Neuronal stem cell (in vitro differentiated cells): ENCODE data around the gene TMEM108.

Experiments
- DNase-seq: peaks from one replicate; pipeline ENCODE4 v3.0.0-alpha.2; 2013; ENCODE audit warnings: low spot score
- H2AFZ ChIP-seq: one replicate; pipeline ENCODE4 v1.6.1; 2013; ENCODE audit warnings: mild to moderate bottlenecking, low read length, inconsistent platforms
- H2AK5ac ChIP-seq: 2 replicates; pipeline ENCODE4 v1.6.1; 2013; ENCODE audit warnings: low read depth, mild to moderate bottlenecking, inconsistent platforms, low read length, moderate library complexity, mixed read lengths
- H2BK120ac ChIP-seq: 2 replicates; pipeline ENCODE4 v1.6.1; 2013; ENCODE audit warnings: low read depth, mild to moderate bottlenecking, inconsistent platforms, low read length, moderate library complexity, mixed read lengths
- H2BK12ac ChIP-seq: one replicate; pipeline ENCODE4 v1.6.1; 2013; ENCODE audit warnings: low read length, inconsistent platforms
- H2BK15ac ChIP-seq: 2 replicates; pipeline ENCODE4 v1.6.1; 2013; ENCODE audit warnings: mild to moderate bottlenecking, low read length, inconsistent platforms, mixed read lengths
- H2BK5ac ChIP-seq: one replicate; pipeline ENCODE4 v1.6.1; 2013; ENCODE audit warnings: inconsistent platforms, mild to moderate bottlenecking, low read length, moderate library complexity
- H3K14ac ChIP-seq: one replicate; pipeline ENCODE4 v1.6.1; 2013; ENCODE audit warnings: low read length, inconsistent platforms
- H3K18ac ChIP-seq: 2 replicates; pipeline ENCODE4 v1.6.1; 2013; ENCODE audit warnings: low read length, inconsistent platforms
- H3K23ac ChIP-seq: 2 replicates; pipeline ENCODE4 v1.6.1; 2013; ENCODE audit warnings: low read depth, mild to moderate bottlenecking, mixed read lengths, low read length, inconsistent platforms; ENCODE audit not compliant: poor library complexity
- H3K27ac ChIP-seq: replicated peaks from 3 replicates; pipeline ENCODE4 v1.5.1; 2013; ENCODE audit warnings: low read length, inconsistent platforms
- H3K27me3 ChIP-seq, 3 experiments: 2 replicates each; pipeline ENCODE4 v1.6.1; 2013; ENCODE audit warnings: low read length in 3 of 3, mild to moderate bottlenecking in 2 of 3, inconsistent platforms in 1 of 3, low read depth in 1 of 3, mixed read lengths in 1 of 3, moderate library complexity in 1 of 3; ENCODE audit not compliant: control insufficient read depth in 3 of 3, insufficient read depth in 3 of 3
- H3K36me3 ChIP-seq, 2 donors: replicated peaks in 1 of 2; 2 replicates each; pipeline ENCODE4 v1.6.1; 2013; ENCODE audit warnings: low read length in 2 of 2; ENCODE audit not compliant: control insufficient read depth in 2 of 2, insufficient read depth in 2 of 2
- H3K4ac ChIP-seq: 2 replicates; pipeline ENCODE4 v1.6.1; 2013; ENCODE audit warnings: inconsistent platforms, mild to moderate bottlenecking, low read length, moderate library complexity
- H3K4me1 ChIP-seq, 2 donors: 1 replicate in 1 of 2; 2 replicates in 1 of 2; pipeline ENCODE4 v1.6.1; 2013; ENCODE audit warnings: low read length in 2 of 2, low read depth in 1 of 2; ENCODE audit not compliant: control insufficient read depth in 2 of 2, insufficient read depth in 1 of 2
- H3K4me2 ChIP-seq: one replicate; pipeline ENCODE4 v1.6.1; 2013; ENCODE audit warnings: mild to moderate bottlenecking, low read length, inconsistent platforms; ENCODE audit not compliant: insufficient read depth, poor library complexity, severe bottlenecking
- H3K4me3 ChIP-seq, 2 donors: 2 replicates each; pipeline ENCODE4 v1.5.1; 2013; ENCODE audit warnings: low read length in 2 of 2, mild to moderate bottlenecking in 2 of 2, inconsistent platforms in 1 of 2, moderate library complexity in 1 of 2
- H3K79me1 ChIP-seq: one replicate; pipeline ENCODE4 v1.6.1; 2013; ENCODE audit warnings: low read depth, mild to moderate bottlenecking, inconsistent platforms, low read length, moderate library complexity
- H3K9ac ChIP-seq: one replicate; pipeline ENCODE4 v1.6.1; 2013; ENCODE audit warnings: mild to moderate bottlenecking, low read depth, low read length, inconsistent platforms; ENCODE audit not compliant: poor library complexity
- H3K9me3 ChIP-seq, 2 donors: replicated peaks in 1 of 2; 2 replicates each; pipeline versions ENCODE3 to v1.6.1; 2013; ENCODE audit warnings: low read length in 2 of 2, mild to moderate bottlenecking in 2 of 2, inconsistent platforms in 1 of 2, low read depth in 1 of 2, mixed read lengths in 1 of 2, moderate library complexity in 1 of 2; ENCODE audit not compliant: control insufficient read depth in 2 of 2, insufficient read depth in 1 of 2
- H4K8ac ChIP-seq: one replicate; pipeline ENCODE4 v1.6.1; 2013; ENCODE audit warnings: low read depth, mild to moderate bottlenecking, inconsistent platforms, low read length, moderate library complexity
- H4K91ac ChIP-seq: one replicate; pipeline ENCODE4 v1.6.1; 2013; ENCODE audit warnings: low read length, low read depth, mild to moderate bottlenecking, inconsistent platforms; ENCODE audit not compliant: poor library complexity
- WGBS, 2 donors: extraction: QIAGEN DNeasy Blood & Tissue Kit; methylation state at CpG; one replicate each; pipeline ENCODE4 v1.1.7; 2013; ENCODE audit warnings: missing lambda C conversion rate in 2 of 2, mixed read lengths in 1 of 2; ENCODE audit not compliant: insufficient read length in 2 of 2, insufficient replicate concordance in 1 of 2; ENCODE audit errors: extremely low coverage in 2 of 2; 5-methylcytosine and 5-hydroxymethylcytosine counted together

Gene TMEM108

GRCh38 chr3:133404920-133405319 is 366.7 kb downstream of the TMEM108 start:
- H3K27ac ChIP-seq, result peak overlapping the region; percentile 92
- DNase-seq, result peak; percentile 78

GRCh38 chr3:133408366-133408765 is 370.2 kb downstream of the TMEM108 start:
- H3K14ac ChIP-seq, result no peak overlapping the region
- H3K4me3 ChIP-seq, result no peak overlapping the region
- H2AFZ ChIP-seq, result no peak overlapping the region
- no peak overlapping the region for H3K27ac ChIP-seq
- no peak overlapping the region for H2BK12ac ChIP-seq
- no peak overlapping the region for H3K4me2 ChIP-seq
- H2BK15ac ChIP-seq, result no peak overlapping the region
- no peaks in the 10 kb centered on the region for H3K36me3 ChIP-seq
- no peak overlapping the region for H2BK5ac ChIP-seq
- H3K4me1 ChIP-seq, result peaks cover 5 to 16% of the 10 kb centered on the region in 2 donors
- no peak overlapping the region for H3K4ac ChIP-seq
- no CpG with 5 or more reads among the region's 2 CpGs for WGBS, 2 donors
- H3K9me3 ChIP-seq, result no peaks in the 10 kb centered on the region
- H2BK120ac ChIP-seq, result no peak overlapping the region
- H4K91ac ChIP-seq, result no peak overlapping the region
- no peaks in the 10 kb centered on the region for H3K79me1 ChIP-seq
- DNase-seq, result no peak
- H3K18ac ChIP-seq, result no peak overlapping the region
- H3K9ac ChIP-seq, result no peak overlapping the region
- H3K27me3 ChIP-seq, result no peaks in the 10 kb centered on the region
- H4K8ac ChIP-seq, result no peak overlapping the region
- H2AK5ac ChIP-seq, result no peak overlapping the region
- H3K23ac ChIP-seq, result no peak overlapping the region

More at GRCh38 chr3:133404920-133405319, 366.7 kb downstream of the TMEM108 start:
- Histone ChIP-seq H3K18ac (no peak overlapping the region), H3K4me2 (no peak overlapping the region), H3K14ac (no peak overlapping the region), H2AK5ac (no peak overlapping the region), H2BK120ac (no peak overlapping the region), H3K4me1 (peaks cover 5 to 19% of the 10 kb centered on the region in 2 donors), H2AFZ (no peak overlapping the region), H3K23ac (no peak overlapping the region), H4K91ac (no peak overlapping the region), H3K9ac (no peak overlapping the region), H3K4me3 (no peak overlapping the region), H2BK5ac (no peak overlapping the region), H3K9me3 (no peaks in the 10 kb centered on the region), H4K8ac (no peak overlapping the region), H3K27me3 (no peaks in the 10 kb centered on the region), H3K36me3 (no peaks in the 10 kb centered on the region), H3K79me1 (no peaks in the 10 kb centered on the region), H2BK15ac (no peak overlapping the region), H3K4ac (no peak overlapping the region), H2BK12ac (no peak overlapping the region)
- no CpG with 5 or more reads among the region's 3 CpGs for WGBS, 2 donors

- no peaks in the 10 kb centered on the region for H3K9me3 ChIP-seq
- H4K91ac ChIP-seq, result no peak overlapping the region
- no peak overlapping the region for H3K4me3 ChIP-seq
- no peak overlapping the region for H3K27ac ChIP-seq
- H2BK12ac ChIP-seq, result no peak overlapping the region
- H3K14ac ChIP-seq, result no peak overlapping the region
- H3K4me2 ChIP-seq, result no peak overlapping the region
- H2BK120ac ChIP-seq, result no peak overlapping the region
- DNase-seq, result no peak
- no CpG with 5 or more reads among the region's 2 CpGs for WGBS, 2 donors
- H2AFZ ChIP-seq, result no peak overlapping the region
- H3K4ac ChIP-seq, result no peak overlapping the region
- H3K79me1 ChIP-seq, result no peaks in the 10 kb centered on the region
- no peak overlapping the region for H2BK15ac ChIP-seq
- peaks cover 5 to 12% of the 10 kb centered on the region in 2 donors for H3K4me1 ChIP-seq
- H3K27me3 ChIP-seq, result no peaks in the 10 kb centered on the region
- H3K36me3 ChIP-seq, result no peaks in the 10 kb centered on the region
- no peak overlapping the region for H2BK5ac ChIP-seq
- H3K9ac ChIP-seq, result no peak overlapping the region
- no peak overlapping the region for H3K23ac ChIP-seq
- no peak overlapping the region for H3K18ac ChIP-seq
- no peak overlapping the region for H4K8ac ChIP-seq
- no peak overlapping the region for H2AK5ac ChIP-seq
These were observed 370.8 kb downstream of the TMEM108 start for GRCh38 chr3:133408961-133409360.

- H3K4me2 ChIP-seq, result no peak overlapping the region
- no peak overlapping the region for H4K91ac ChIP-seq
- H2AK5ac ChIP-seq, result no peak overlapping the region
- H2BK5ac ChIP-seq, result no peak overlapping the region
- no peak for DNase-seq
- H3K27ac ChIP-seq, result no peak overlapping the region
- no peak overlapping the region for H3K4ac ChIP-seq
- H2BK120ac ChIP-seq, result no peak overlapping the region
- no peak overlapping the region for H2AFZ ChIP-seq
- H3K9me3 ChIP-seq, result no peaks in the 10 kb centered on the region
- no peaks in the 10 kb centered on the region for H3K36me3 ChIP-seq
- H2BK15ac ChIP-seq, result no peak overlapping the region
- H3K23ac ChIP-seq, result no peak overlapping the region
- peak overlapping the region; percentile 12 for H2BK12ac ChIP-seq
- peaks cover 0 to 5% of the 10 kb centered on the region in 2 donors for H3K4me1 ChIP-seq
- H3K18ac ChIP-seq, result peak overlapping the region; percentile 73
- no peak overlapping the region for H4K8ac ChIP-seq
- no peak overlapping the region for H3K4me3 ChIP-seq
- no peak overlapping the region for H3K14ac ChIP-seq
- no CpG with 5 or more reads among the region's 17 CpGs for WGBS, 2 donors
- H3K9ac ChIP-seq, result no peak overlapping the region
- no peaks in the 10 kb centered on the region for H3K27me3 ChIP-seq
- no peaks in the 10 kb centered on the region for H3K79me1 ChIP-seq
These were observed 372.2 kb downstream of the TMEM108 start for GRCh38 chr3:133410191-133410892.
